SHP77 (cell line): Measurements from ENCODE around the gene IL15RA.
"Not testable (repeated sequence)": the region's sequence is repeated elsewhere in the genome, so short reads cannot be mapped to it uniquely, and the experiment has no call there.

Experiments used
- DNase-seq, 2 experiments: peaks; one replicate each; lab custom pipeline; 2025; lab: John Stamatoyannopoulos, UW

IL15RA gene

GRCh38 chr10:5970066-5970465, 7.3 kb downstream of the IL15RA start:
- no peak for DNase-seq

- DNase-seq = no peak
Measured at GRCh38 chr10:5968681-5969453, 8.5 kb downstream of the IL15RA start.

- no peak for DNase-seq
Measured at GRCh38 chr10:5968037-5968680, 9.2 kb downstream of the IL15RA start.

- DNase-seq = no peak
Measured at GRCh38 chr10:5965266-5965665, 12.1 kb downstream of the IL15RA start.

- DNase-seq = no peak
Measured at GRCh38 chr10:5964736-5965135, 12.6 kb downstream of the IL15RA start.

- no peak for DNase-seq
Measured at GRCh38 chr10:5963591-5963990, 13.8 kb downstream of the IL15RA start.

GRCh38 chr10:5963071-5963470, 14.3 kb downstream of the IL15RA start:
- no peak for DNase-seq

GRCh38 chr10:5962358-5962940, 14.9 kb downstream of the IL15RA start:
- DNase-seq = not testable (repeated sequence)

GRCh38 chr10:5961405-5962100, 15.8 kb downstream of the IL15RA start:
- no peak for DNase-seq

- not testable (repeated sequence) for DNase-seq
Measured at GRCh38 chr10:5960973-5961275, 16.4 kb downstream of the IL15RA start.

- no peak for DNase-seq
Measured at GRCh38 chr10:5960070-5960972, 17.0 kb downstream of the IL15RA start.

- DNase-seq = no peak
Measured at GRCh38 chr10:5959581-5960069, 17.7 kb downstream of the IL15RA start.

GRCh38 chr10:5959142-5959541, 18.2 kb downstream of the IL15RA start:
- no peak for DNase-seq

- no peak for DNase-seq
Measured at GRCh38 chr10:5958675-5959074, 18.7 kb downstream of the IL15RA start.

- no peak for DNase-seq
Measured at GRCh38 chr10:5958077-5958476, 19.3 kb downstream of the IL15RA start.

- no peak for DNase-seq
Measured at GRCh38 chr10:5956146-5956936, 21.0 kb downstream of the IL15RA start.

GRCh38 chr10:5953676-5954075, 23.7 kb downstream of the IL15RA start:
- DNase-seq = no peak

- DNase-seq = no peak
Measured at GRCh38 chr10:5952731-5953385, 24.5 kb downstream of the IL15RA start.

GRCh38 chr10:5951721-5952407, 25.5 kb downstream of the IL15RA start:
- DNase-seq = no peak
